NCI-H1105 (cell line): ENCODE results near the gene SLC5A3.

Experiments
- DNase-seq: peaks from one replicate; lab custom pipeline; 2025; lab: John Stamatoyannopoulos, UW

The SLC5A3 gene

DNA sequence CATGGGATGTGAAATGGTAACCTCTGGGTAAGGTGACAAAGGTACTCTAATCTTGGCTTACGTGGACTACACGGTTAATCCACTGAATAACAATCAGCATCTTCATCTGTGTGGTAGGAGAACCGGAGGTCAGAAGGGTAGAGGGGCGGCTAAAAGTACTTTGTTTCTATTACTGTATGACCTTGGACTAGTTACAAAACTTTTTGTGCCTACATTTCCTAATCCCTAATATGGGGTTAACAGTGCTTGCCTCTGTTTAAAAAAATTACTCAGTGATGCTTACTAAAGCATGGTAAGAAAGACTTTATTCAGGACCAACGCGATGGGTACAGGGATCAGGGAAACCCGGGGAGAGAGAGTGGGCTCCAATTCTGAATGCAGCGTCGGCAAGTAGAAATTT lies 1.7 kb upstream of the SLC5A3 start:
- no peak for DNase-seq

DNA sequence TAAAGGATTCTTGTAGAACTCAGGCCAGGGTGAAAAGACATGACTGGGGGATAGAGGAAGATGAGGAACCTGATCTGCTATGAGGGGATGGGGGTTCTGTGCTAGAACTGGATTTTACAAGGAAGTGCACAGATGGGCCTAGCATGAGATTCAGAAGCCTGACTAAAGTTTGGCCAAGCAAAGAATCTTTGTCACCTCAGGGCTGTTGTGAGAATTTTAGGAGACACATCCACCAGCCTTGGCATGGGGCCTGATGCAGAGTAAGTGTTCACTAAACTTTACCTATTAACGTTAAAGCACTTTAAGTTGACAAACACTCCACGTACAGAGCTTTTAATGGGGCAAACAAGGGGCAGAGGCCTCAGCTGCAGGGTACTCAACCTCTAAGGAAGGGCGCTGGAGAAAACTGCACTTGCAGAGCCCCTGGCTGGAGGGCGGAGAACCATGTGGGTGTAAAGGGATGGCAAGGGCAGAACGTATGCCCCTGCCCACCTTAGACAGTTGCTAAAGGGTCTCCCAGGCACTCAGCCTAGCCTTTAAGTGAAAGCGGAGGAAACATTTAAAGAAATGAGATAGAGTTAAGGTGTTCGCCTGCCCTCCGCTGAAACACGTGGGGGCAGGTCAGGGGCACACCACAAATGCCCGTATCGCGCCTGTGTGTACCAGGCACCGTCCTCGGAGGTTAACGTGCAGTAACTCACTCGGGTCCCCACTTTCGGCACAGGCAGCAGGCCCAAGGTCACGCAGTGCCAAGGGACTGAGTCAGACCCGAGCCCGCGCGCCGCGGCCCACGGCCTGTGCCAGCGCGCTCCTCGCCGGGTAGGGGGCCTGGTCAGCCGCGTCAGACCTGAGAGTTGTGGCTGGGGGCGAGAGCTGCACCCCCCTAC lies 990 bp upstream of the SLC5A3 start:
- no peak for DNase-seq

DNA sequence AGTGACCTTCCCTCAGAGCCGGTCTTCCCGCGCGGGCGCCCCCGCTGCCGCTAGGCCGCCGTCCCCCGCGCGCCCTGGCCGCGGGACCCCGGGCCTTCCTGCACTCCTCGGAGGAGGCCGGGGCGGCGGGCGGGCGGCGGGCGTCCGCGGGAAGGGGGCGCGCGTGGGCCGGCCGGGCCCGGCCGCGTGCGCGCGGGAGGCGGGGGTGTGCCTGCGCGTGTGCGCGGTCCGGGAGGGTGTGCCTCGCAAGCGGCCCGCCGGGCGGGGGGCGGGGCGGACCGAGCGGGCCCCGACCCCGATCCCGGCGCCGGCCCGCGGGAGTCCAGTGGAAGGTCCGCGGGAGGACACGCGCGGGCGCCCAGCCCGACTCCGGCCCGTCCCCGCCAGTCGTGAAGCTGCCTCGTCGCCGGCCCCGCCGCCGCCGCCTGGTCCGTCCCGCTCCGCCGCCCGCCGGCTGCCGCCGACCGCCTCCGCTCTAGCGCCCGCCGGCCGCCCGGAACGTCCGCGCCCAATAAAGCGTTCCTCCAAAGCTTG lies 438 bp downstream of the SLC5A3 start:
- DNase-seq, result no peak

DNA sequence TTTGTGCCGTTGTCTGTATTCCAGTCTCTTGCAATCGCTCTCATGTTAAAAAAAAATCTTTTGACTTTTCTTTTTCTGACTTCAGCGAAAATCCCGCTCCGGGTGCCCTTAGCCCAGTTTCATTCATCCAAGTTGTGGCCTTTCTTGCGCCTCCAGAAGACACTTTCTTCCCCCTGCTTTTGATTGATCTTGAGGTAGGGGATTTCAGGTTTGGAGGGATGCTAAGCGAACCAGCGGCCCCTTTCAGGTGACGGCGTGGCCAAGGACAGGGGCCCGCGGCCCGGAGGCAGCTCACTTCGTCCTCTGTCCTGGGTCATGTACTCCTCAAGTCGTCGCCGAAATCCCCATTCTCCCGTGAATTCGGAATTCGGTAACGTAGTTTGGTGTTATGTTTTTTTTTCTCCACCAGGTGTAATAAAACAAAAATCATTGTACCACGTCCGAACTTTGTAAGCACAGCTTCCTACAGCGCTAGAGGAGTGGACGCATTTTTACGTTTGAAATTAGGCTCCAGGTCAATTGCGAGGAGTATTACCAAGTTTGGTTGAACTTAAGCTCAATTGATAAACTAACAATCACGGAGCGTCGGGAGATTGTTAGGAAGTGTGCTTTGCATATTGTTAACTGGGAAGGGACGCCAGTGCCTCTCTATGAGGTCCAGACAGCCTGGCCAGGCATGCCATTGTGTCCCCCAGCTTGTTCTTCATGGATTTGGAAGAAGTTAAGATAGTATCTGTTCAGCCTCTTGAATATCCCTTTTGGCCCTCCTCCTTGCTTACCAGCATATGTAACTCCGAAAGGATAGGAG lies 1.1 kb downstream of the SLC5A3 start:
- no peak for DNase-seq

DNA sequence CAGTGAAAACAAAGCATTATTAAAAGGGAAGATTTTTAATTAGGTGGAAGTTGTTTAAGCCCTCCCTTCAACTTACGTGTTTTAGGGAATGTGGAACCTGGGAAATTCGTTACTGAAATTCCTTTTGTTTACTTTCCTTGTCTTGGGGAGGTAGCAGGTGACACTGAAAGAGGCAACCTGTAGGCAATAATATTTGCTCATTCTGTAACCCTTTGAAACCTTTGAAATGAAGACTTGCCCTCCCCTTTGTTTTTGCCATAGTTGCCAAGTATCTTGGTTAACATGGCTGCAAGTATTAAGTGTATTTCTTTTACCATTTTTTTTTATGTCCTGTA lies 1.7 kb downstream of the SLC5A3 start:
- no peak for DNase-seq

DNA sequence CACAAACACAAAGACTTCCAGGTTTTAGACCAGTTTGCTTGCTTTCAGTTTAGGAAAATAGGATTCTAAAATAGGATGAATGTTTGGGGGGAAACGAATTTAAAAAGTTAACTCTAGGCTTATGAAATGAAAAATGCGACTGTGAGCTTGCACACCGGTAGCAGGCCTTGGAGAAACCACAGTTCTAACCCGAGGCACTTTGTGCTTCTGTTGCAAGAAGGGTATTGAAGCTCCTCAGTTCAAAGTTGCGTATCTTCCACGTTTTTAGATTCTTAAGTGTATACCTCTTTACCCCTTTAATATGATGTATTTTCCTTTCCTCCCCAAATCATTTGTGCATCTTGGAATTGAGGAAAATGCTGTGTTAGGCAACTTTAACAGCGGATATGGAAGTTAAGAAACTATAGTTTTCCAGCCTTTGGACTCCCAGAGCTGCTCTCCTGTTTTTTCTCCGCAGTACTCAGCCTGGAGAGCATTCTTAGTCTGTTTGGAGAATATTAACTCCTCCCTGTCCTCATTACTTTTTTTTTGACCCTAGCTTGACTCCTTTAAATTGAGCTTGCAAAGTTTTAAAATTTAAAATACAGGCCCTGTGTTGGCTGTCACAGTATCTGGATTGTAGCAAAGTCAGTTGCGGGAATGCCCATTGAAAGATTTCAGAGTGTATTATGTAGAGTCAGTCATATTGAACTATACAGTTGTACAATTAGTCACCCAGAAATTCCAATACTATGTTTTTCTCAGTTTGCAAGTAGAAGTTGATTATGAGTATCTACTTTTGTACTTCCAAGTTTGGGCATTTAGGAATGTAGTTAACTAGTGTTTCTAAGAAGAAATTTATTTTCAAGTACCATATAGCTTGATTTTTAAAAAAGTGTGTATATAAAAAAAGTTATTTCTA lies 2.6 kb downstream of the SLC5A3 start:
- no peak for DNase-seq

DNA sequence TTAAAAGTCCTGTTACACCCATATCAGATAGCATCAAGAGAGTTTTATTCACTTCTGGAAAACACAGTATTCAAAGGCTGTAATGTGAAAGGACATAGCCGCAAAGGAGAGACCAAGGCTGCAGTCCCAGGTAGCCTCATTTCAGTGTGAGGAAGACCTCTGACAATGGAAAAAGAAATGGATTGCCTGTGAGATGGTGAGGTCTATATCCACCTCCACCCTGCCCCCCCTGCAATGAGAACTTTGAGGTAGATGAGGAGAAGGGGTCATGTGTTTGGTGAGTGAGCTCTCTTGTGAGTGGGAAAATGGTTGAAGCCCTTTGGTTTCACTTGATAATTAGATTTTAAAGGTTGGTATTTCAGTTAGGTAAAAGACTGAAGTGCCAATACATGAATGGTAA lies 3.5 kb downstream of the SLC5A3 start:
- DNase-seq, result no peak

DNA sequence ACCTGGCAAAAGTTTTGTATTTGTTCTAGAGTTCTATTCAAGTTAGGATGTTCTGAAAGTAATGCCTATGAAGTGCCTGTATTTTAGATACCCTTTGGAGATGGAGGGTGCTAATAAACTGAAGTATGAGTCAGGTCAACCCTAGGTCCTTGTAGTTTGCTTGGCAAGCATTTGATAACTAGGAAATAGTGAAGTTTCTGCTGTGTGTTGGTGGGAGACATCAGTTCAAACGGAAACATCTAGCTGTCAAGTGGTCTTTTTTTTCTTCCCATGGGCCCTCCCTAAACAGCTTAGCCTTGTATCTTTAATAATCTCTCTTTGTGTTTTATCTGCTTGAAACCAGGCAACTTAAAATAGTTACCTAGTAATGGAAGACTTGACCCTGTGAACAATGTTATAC lies 4.5 kb downstream of the SLC5A3 start:
- no peak for DNase-seq

DNA sequence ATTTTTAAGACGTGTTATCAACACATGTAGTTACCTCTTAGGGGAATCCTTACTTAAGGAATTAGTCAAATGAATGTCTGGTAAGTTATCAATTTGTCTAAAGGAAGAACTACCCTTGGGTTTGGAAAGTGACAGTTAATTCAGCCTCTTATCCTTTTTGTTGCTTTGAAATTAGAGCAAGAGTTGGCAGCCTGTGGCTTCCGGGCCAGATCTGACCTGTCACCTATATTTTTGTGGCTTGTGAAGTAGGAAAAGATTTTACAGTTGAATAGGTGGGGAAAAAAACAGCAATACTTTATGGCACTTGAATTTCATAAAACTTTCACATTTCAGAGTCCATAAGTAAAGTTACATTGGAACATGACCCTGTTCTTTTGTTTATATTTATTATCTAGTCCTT lies 5.5 kb downstream of the SLC5A3 start:
- DNase-seq, result no peak

DNA sequence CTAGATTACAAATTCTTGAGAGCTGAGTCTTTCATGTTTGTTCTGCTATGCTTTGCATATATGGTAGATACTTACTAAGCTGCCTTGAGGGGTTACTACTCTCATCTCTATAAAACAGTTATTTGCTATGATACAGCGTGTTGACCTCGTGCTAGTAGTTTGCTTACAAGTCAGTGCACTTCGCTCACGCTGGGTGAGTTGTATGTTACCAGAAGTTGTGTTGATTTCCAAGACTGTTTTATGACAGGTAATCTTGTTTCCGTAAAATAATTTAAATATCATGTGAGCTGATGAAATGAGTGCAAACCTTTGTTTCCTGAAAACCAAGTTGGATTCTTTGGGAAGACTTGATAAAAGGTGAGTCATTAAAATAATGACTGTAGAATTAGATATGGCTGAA lies 7.3 kb downstream of the SLC5A3 start:
- DNase-seq, result no peak

DNA sequence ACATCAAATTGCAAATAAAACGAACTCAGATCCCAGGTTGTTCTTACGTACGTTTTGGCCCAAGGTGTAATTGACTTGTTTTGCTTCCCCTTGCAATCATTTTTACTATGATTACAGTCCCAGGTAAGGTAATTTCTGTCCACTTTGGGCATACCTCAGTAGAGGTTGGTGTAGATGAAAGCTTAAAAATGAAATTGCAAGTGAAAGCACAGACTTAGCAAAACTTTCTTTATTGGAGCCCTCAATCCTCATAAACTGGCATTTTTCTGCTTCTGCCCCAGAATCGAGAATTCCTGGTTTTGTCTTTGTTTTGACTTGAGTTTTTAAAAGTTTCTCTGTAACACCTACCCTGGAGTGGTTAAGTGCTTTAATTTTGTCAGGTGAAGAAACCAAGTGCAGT lies 9.4 kb downstream of the SLC5A3 start:
- no peak for DNase-seq

DNA sequence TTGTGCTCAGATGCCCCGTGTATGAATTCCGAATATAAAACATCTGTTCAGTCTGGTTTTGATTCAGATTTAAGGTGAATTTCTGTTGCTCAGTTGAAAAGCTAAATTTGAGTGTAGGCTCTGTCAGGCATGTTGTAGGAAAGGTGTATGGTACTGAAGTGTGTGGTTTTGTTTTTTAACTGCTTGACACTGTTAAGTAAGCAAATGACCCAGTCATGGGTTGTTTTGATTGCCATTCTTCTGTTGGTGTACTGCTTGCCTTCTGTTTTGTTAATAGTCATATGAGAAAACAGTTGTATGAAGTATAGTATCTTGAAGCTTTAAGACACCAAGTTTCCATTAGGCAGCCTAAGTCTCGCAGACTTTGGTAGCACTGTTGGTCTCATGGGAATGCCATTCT lies 10.0 kb downstream of the SLC5A3 start:
- DNase-seq, result no peak

DNA sequence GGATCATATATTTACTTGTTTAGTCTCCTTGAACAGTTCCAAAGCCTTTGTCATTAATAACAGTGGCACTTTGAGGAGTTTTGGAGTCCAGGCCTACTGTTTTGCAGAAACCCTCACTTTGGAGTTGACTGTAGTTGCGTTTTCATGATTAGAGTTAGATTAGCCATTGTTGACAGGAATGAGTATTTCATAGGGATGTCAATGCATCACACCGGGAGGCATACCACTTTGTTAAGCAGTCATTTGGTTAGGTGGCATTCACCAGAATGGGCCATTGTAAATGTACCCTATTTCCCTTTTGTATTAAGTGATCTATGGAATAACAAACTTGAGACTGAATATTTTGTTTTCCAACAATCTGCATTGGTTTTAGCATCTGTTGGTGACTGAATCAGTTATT lies 11.8 kb downstream of the SLC5A3 start:
- no peak for DNase-seq

DNA sequence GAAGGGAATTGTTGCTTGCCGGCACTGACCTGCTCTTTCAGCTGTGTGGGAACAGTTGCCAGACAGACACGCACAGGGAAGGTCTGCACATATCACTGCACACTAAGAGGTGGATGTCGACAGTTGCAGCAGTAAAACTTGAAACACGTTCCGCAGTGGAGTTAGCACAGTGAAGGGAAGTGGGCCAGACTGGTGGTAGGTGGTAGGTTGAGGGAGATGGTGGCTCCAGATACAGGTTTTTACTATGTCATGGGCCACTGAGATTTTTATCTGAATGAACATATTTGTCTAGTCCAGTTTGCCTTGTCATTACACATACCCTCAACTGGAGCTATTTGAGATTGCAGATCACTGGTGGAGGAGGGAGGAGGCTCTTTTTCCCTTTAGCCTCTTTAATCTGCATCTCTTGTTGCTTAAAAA lies 13.5 kb downstream of the SLC5A3 start:
- DNase-seq, result no peak

DNA sequence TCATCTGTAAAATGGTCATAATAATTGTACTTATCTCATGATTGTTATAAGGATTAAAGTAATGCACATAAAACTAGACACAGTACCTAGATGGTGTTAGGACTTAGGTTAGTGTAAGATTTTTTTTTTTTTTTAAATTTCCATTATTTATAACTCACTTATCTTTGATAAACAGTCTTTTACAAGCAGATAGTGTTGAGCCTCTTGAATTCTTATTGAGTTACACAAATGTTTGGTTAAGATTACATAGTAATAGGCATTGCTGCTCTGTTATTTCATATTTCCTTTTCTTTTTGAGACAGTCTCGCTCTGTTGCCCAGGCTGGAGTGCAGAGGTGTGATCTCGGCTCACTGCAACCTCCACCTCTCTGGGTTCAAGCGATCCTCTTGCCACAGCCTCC lies 15.4 kb downstream of the SLC5A3 start:
- no peak for DNase-seq

DNA sequence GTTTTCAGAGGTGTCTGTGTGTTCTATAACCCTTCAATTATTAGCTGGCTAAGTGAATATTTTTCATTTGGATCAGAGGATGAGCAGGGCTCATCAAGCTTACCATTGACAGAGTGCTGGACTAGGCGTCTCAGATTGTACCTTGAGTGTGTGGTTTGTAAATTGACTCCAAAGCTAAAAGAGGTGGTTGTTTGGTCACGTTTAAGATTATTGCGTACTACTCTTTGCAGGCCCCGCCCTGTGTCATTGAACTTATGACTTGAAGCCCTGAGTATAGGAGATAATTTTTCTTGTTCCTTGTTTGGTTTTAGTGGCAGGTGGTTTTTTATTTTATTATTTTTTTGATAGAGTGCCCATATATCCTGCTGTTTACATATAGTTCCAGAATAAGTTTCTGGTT lies 17.7 kb downstream of the SLC5A3 start:
- DNase-seq, result no peak

DNA sequence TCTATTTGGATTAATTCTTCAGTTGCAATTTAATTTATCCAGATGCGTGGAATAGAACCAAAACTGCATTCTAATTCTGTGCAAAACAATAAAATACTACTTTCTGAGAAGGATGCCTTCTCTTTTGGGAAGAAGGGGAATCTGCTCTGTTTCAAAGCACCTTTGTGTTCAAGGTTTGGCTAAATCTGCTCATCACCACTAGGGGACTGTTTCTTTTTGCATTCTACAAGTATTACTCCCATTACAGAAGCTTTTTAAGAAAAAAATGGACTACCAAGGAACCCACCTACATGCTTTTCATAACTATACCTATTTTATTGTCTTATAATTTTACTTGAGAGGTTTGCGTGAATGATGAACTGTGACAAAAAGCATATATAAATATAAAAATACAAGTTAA lies 18.2 kb downstream of the SLC5A3 start:
- DNase-seq, result no peak

DNA sequence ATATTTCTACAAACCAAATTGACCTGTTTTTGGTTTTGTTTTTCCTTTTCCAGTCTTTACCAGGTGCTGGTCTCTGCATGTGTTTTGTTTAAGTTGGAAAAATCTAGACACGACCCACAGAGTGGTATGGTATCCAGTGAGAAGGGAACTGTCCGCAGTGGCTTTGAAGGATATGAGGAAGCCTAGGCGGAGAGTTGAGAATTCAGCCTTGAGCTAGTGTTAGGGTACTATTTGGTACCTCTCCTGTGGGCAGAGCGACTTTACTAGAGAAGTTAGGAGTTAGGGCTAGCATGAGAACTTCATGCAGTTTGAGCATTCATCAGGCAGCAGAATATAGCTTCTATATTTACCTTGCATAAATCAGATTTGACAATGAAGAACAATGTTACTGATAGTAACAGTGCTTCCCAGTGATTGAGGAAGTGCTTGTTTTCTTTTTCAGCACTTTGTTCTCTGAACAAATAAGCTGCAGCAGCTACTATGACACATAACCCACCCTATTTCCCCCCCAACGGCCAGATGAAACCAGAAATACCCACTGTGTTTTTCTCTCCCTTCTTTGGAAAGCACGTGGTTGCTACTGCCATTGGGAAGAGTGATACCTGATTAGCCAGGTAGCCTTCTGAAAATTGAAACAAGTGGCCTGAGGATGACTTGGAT lies 19.0 kb downstream of the SLC5A3 start:
- DNase-seq, result no peak

DNA sequence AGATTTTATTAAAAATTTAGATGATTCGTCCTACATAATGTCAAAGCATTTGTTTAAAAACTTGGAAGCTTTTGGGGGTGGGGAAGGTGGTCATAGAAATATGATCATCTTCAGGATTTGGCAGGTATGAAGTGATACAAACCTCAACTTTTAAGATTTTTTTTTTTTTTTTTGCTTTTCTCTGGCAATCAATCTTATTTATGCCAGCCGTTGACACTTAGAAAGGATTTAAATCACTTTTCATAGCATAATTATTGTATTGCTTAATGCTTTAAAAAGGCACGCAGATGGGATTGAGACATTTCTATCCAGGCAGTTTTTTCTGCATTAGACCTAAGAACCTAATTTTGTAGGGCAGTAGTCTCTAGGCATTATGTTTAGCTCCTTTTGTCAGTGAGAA lies 19.7 kb downstream of the SLC5A3 start:
- no peak for DNase-seq

DNA sequence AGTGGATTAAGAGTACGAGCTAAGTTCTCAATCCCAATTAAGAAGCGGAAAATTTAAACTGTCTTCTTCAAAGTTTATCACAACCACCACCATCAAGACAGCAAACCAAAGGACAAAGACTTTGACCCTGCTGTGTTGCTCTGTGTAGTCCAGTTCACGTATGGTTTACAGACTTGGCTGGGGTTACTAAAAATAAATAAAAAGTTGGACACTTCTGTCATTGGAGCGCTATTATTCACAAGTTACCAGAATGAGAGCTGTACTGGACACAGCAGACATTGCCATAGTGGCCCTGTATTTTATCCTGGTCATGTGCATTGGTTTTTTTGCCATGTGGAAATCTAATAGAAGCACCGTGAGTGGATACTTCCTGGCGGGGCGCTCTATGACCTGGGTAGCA lies 21.6 kb downstream of the SLC5A3 start:
- no peak for DNase-seq

DNA sequence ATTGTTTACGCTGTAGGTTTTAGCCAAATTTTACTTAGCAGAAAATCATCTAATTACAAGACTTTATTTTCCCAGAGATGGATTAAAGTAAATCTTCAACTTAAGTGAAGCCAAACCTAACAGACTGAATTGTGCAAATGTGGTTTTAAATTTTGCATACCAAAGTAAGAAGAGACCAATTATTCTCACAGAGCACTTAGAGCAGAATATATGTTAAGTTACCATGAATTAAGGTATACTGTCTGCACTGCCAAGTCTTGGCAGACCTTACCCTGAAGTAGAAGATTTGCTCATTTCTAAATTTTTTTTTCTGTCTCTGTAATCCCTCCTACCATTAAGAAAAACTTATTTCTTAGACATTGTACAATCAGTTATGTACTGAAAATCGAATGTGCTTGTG lies 24.1 kb downstream of the SLC5A3 start:
- no peak for DNase-seq

DNA sequence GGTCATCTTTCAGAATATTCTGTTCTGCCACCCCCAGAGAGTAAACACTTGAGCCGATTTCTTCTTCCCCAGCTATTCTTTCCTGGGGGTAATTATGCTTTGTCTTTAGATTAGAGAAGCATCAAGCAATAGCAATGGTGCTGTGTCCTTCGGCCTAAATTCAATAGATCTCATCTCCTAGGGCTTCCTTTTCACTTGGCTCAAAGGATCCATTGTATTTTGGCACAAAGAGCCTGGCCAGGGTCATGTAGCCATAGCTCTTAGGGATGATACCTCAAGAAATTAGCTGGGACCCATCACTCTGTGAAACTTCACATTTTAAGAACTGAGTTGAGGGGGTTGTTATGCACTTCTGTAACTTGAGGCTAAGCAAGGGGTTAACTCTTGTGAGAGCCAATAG lies 27.0 kb downstream of the SLC5A3 start:
- DNase-seq, result no peak
